GM21423 (cell line): Measurements from ENCODE around the gene SELENOV.

Source experiments
- ATAC-seq: cut with Tn5 transposase; IDR thresholded peaks from one replicate; pipeline ENCODE4 v1.9.1; 2021; ENCODE audit warnings: mild to moderate bottlenecking, moderate library complexity; ENCODE audit not compliant: unreplicated experiment

Gene SELENOV

GRCh38 chr19:39557811-39558623 lies 43.1 kb downstream of the SELENOV start:
- peak; percentile 66 for ATAC-seq

- no peak for ATAC-seq
Measured at GRCh38 chr19:39558624-39559117, 43.7 kb downstream of the SELENOV start.

- ATAC-seq, result no peak
Measured at GRCh38 chr19:39563408-39563807, 48.5 kb downstream of the SELENOV start.

- no peak for ATAC-seq
Measured at GRCh38 chr19:39566064-39566463, 51.1 kb downstream of the SELENOV start.

GRCh38 chr19:39568604-39569003 lies 53.7 kb downstream of the SELENOV start:
- ATAC-seq, result no peak
